ENCODE results near the gene CERCAM.

The CERCAM gene

DNA sequence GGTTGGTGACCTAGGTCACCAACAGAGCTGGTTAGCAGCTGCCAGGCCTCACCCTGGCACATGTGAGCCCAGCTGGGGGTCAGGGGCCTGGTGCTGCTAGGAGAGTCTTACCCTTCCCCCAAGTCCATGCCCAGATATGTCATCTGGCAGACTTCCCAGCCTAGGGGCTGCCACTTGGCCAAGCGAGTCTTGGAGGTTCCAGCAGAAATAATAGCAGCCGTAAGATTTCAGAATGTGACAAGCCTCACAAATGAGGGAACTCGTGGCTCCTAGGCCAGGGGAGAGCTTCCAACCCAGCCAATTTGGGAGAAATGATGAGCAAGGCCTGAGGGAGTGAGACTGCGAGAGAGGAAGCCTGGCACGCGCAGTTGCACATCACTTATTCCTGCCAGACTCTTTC lies 38.4 kb upstream of the CERCAM start:
- TF ChIP-seq, protein P1, sequence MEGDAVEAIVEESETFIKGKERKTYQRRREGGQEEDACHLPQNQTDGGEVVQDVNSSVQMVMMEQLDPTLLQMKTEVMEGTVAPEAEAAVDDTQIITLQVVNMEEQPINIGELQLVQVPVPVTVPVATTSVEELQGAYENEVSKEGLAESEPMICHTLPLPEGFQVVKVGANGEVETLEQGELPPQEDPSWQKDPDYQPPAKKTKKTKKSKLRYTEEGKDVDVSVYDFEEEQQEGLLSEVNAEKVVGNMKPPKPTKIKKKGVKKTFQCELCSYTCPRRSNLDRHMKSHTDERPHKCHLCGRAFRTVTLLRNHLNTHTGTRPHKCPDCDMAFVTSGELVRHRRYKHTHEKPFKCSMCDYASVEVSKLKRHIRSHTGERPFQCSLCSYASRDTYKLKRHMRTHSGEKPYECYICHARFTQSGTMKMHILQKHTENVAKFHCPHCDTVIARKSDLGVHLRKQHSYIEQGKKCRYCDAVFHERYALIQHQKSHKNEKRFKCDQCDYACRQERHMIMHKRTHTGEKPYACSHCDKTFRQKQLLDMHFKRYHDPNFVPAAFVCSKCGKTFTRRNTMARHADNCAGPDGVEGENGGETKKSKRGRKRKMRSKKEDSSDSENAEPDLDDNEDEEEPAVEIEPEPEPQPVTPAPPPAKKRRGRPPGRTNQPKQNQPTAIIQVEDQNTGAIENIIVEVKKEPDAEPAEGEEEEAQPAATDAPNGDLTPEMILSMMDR (IDR thresholded peaks at IDR 0.05; ENCODE audit: low read depth, low read length) = no peak
- H3K4me3 ChIP-seq (ENCODE audit: low read depth, low read length) = no peak overlapping the region
- in situ Hi-C loops (cut with HindIII; ENCODE audit: low sequenced_read_pairs) = no loop called here
- DNase-seq (ENCODE audit: low read depth, low spot score) = no peak

GRCh38 chr9:128383007-128383753 lies 37.5 kb upstream of the CERCAM start:
- H3K4me3 ChIP-seq (ENCODE audit: low read depth, low read length) = no peak overlapping the region
- in situ Hi-C loops (cut with HindIII; ENCODE audit: low sequenced_read_pairs) = no loop called here
- TF ChIP-seq, protein P1 (IDR thresholded peaks at IDR 0.05; ENCODE audit: low read depth, low read length) = no peak
- DNase-seq (ENCODE audit: low read depth, low spot score) = no peak

GRCh38 chr9:128383791-128384190 lies 36.9 kb upstream of the CERCAM start:
- in situ Hi-C loops (cut with HindIII; ENCODE audit: low sequenced_read_pairs) = no loop called here
- H3K4me3 ChIP-seq (ENCODE audit: low read depth, low read length) = no peak overlapping the region
- DNase-seq (ENCODE audit: low read depth, low spot score) = no peak
- TF ChIP-seq, protein P1 (IDR thresholded peaks at IDR 0.05; ENCODE audit: low read depth, low read length) = no peak

- DNase-seq (ENCODE audit: low read depth, low spot score) = no peak
- TF ChIP-seq, protein P1 (IDR thresholded peaks at IDR 0.05; ENCODE audit: low read depth, low read length) = no peak
- in situ Hi-C loops (cut with HindIII; ENCODE audit: low sequenced_read_pairs) = no loop called here
- no peak overlapping the region for H3K4me3 ChIP-seq (ENCODE audit: low read depth, low read length)
These were observed 35.7 kb upstream of the CERCAM start for GRCh38 chr9:128384801-128385495.

- TF ChIP-seq, protein P1 (IDR thresholded peaks at IDR 0.05; ENCODE audit: low read depth, low read length) = no peak
- no peak overlapping the region for H3K4me3 ChIP-seq (ENCODE audit: low read depth, low read length)
- in situ Hi-C loops (cut with HindIII; ENCODE audit: low sequenced_read_pairs) = no loop called here
- DNase-seq (ENCODE audit: low read depth, low spot score) = no peak
These were observed 34.9 kb upstream of the CERCAM start for GRCh38 chr9:128385496-128386460.

- DNase-seq (ENCODE audit: low read depth, low spot score) = no peak
- TF ChIP-seq, protein P1 (IDR thresholded peaks at IDR 0.05; ENCODE audit: low read depth, low read length) = no peak
- in situ Hi-C loops (cut with HindIII; ENCODE audit: low sequenced_read_pairs) = no loop called here
- H3K4me3 ChIP-seq (ENCODE audit: low read depth, low read length) = no peak overlapping the region
These were observed 32.5 kb upstream of the CERCAM start for GRCh38 chr9:128388150-128388549.
